HepG2 (cell line): ENCODE data around the gene RPS6KA5. TPM values are rescaled to one million over a fixed set of nuclear protein-coding genes. Genes with fewer than 3 reads are reported as not detected.

ENCODE experiments used
- AHR ChIP-seq: IDR thresholded peaks from 2 replicates; pipeline ENCODE4 v1.6.1; 2018; ENCODE audit warnings: missing genetic modification reagents, missing compliant biosample characterization
- ELF3 ChIP-seq: IDR thresholded peaks from 2 replicates; pipeline ENCODE4 v1.6.1; 2016; ENCODE audit warnings: missing genetic modification reagents, missing compliant biosample characterization
- MAX ChIP-seq: IDR thresholded peaks from 2 replicates; pipeline ENCODE4 v1.6.1; 2012; ENCODE audit warnings: inconsistent platforms
- POLR2G ChIP-seq: fragments of 200-400 bp; formaldehyde crosslinking; IDR thresholded peaks from 2 replicates; pipeline ENCODE4 v1.6.1; 2018; ENCODE audit warnings: mild to moderate bottlenecking, low read depth, low read length, moderate library complexity
- ZC3H13 ChIP-seq: sonication (generic); formaldehyde crosslinking; IDR thresholded peaks from 2 replicates; pipeline ENCODE4 v1.8.1; 2023; ENCODE audit warnings: mild to moderate bottlenecking, missing genetic modification reagents, moderate library complexity
- ZNF513 ChIP-seq: sonication (generic); formaldehyde crosslinking; conservative IDR thresholded peaks from 2 replicates; pipeline ENCODE4 v1.5.0; 2020; ENCODE audit warnings: missing genetic modification reagents
- polyA plus RNA-seq, 8 experiments: library from polyadenylated mRNA; depleted of rRNA in 3 of 8; stranded (reverse) in 7 of 8; unstranded in 1 of 8; fragments of >200 nt; fragmentation: Illumina TruSeq in 4 of 8; extraction: Trizol in 4 of 8; gene quantifications; 2 replicates each; pipeline versions ENCODE4 v1.2.1 to v1.2.3, GENCODE V29; 2011 to 2016; ENCODE audit warnings: low read depth in 4 of 8, missing spikeins in 1 of 8, mixed read lengths in 1 of 8; ENCODE audit not compliant: insufficient read depth in 1 of 8
- total RNA-seq, 5 experiments: library from RNA; depleted of rRNA; stranded (reverse); fragments of >200 nt; fragmentation: Illumina TruSeq; extraction: Trizol; gene quantifications; 2 replicates each; pipeline ENCODE4 v1.2.3, GENCODE V29; 2016; ENCODE audit warnings: low read depth in 1 of 5
- TF ChIP-seq, protein P1 (sequence below): sonication (generic); formaldehyde crosslinking; IDR thresholded peaks from 2 replicates; pipeline ENCODE4 v1.5.1; 2020; ENCODE audit warnings: mild to moderate bottlenecking, missing genetic modification reagents, borderline replicate concordance

The RPS6KA5 gene
- total and polyA plus RNA-seq, 2 of the 13 experiments (the other 11 are each of a cell fraction or from before 2014, with no cell fraction given): 0.50 to 0.58 TPM

- TF ChIP-seq, protein P1, sequence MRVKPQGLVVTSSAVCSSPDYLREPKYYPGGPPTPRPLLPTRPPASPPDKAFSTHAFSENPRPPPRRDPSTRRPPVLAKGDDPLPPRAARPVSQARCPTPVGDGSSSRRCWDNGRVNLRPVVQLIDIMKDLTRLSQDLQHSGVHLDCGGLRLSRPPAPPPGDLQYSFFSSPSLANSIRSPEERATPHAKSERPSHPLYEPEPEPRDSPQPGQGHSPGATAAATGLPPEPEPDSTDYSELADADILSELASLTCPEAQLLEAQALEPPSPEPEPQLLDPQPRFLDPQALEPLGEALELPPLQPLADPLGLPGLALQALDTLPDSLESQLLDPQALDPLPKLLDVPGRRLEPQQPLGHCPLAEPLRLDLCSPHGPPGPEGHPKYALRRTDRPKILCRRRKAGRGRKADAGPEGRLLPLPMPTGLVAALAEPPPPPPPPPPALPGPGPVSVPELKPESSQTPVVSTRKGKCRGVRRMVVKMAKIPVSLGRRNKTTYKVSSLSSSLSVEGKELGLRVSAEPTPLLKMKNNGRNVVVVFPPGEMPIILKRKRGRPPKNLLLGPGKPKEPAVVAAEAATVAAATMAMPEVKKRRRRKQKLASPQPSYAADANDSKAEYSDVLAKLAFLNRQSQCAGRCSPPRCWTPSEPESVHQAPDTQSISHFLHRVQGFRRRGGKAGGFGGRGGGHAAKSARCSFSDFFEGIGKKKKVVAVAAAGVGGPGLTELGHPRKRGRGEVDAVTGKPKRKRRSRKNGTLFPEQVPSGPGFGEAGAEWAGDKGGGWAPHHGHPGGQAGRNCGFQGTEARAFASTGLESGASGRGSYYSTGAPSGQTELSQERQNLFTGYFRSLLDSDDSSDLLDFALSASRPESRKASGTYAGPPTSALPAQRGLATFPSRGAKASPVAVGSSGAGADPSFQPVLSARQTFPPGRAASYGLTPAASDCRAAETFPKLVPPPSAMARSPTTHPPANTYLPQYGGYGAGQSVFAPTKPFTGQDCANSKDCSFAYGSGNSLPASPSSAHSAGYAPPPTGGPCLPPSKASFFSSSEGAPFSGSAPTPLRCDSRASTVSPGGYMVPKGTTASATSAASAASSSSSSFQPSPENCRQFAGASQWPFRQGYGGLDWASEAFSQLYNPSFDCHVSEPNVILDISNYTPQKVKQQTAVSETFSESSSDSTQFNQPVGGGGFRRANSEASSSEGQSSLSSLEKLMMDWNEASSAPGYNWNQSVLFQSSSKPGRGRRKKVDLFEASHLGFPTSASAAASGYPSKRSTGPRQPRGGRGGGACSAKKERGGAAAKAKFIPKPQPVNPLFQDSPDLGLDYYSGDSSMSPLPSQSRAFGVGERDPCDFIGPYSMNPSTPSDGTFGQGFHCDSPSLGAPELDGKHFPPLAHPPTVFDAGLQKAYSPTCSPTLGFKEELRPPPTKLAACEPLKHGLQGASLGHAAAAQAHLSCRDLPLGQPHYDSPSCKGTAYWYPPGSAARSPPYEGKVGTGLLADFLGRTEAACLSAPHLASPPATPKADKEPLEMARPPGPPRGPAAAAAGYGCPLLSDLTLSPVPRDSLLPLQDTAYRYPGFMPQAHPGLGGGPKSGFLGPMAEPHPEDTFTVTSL: no peak
- TF ChIP-seq AHR (CRISPR knock-in tag) (no peak), ELF3 (CRISPR knock-in tag) (no peak), ZC3H13 (CRISPR knock-in tag) (no peak), POLR2G (no peak), ZNF513 (no peak), MAX (no peak)
These were observed 68.6 kb downstream of the RPS6KA5 start (continued) for GRCh38 chr14:90991690-90992443.
